CD4-positive, alpha-beta T cell treated with Interleukin-4 for 4 hours (primary cell): ENCODE data around the gene OLA1.

Experiments
- DNase-seq: peaks from one replicate; pipeline ENCODE4 v3.0.0-alpha.2; 2020

Gene OLA1

DNA sequence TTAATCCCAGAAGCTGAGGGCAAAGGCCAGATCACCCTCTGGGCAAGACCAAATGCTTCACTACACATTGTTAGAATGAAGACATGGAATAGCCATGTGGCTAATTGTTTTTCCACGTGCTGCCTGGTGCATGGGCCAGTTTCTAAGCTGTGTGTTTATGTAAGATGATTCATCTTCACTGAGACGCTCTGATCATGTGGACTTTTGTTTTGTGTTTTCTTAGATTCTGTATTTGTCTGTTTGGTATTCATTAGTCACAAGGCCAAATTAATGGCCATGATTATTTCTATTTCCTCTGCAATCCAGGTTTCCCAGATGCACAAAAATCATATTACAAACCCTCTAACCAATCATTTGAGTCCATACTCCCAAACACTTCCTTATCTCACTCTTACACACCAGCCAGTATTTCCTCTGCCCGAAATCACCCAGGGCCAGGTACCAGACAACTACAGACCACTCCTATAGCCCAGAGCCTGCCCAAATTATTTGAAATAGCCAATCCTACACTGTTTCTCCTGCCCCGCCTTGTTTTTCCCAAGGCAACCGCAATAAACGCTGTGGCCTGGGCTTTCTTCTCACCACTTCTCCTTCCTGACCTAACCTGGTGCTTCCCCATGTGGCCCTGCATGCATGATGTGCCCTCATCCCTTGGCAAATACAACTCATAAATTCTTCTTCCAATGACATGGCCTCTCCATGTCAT, 189.0 kb downstream of the OLA1 start:
- DNase-seq = no peak

DNA sequence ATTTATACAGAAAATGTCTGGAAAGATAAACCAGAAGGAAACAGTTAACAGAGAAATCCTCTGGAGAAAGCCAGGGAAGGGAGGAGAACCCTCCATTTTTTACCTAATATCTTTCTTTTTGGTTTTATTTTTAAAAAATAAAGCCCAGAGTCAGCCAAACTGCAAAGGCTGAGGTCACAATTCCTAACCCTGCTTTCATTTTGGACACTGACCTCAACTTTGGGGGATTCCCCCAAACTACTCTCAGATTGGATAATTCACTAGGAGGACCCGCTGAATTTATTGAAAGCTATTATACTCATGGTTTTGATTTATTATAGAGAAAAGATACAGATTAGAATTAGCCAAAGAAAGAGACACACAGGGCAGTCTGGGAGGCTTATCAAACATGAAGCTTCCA, 189.9 kb downstream of the OLA1 start:
- DNase-seq = no peak

DNA sequence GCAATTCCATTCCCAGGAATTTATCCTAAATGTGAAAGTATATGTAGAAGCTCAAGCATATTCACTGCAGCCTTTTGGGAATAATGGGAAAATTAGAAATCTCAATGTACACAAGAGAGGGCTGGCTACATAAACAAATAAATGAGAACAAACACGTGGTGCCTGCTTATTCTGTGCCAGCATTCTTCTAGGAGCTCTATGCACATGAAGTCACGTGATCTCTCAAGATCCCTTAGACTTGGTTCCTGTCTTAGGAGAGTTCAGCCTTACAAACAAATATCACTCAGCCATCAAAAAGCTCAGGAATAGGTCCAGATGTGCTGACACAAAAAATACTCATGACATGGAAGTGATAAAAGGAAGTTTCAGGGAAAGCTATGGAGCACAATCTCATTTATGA, 190.3 kb downstream of the OLA1 start:
- no peak for DNase-seq

DNA sequence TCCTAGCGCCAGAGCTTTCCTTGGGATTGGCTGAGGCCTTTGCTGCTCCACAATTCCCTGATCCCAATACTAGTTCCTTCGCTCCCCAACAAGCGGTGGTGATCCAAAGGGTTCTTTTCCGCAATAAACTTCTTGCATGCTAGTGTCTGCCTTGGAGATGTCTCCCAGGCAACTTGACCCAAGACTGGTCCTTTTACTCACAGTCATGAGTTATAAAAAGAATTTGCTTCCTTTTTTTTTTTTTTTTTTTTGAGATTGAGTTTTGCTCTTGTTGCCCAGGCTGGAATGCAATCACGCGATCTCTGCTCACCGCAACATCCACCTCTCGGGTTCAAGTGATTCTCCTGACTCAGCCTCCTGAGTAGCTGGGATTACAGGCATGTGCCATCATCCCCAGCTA, 193.4 kb downstream of the OLA1 start:
- DNase-seq = no peak

DNA sequence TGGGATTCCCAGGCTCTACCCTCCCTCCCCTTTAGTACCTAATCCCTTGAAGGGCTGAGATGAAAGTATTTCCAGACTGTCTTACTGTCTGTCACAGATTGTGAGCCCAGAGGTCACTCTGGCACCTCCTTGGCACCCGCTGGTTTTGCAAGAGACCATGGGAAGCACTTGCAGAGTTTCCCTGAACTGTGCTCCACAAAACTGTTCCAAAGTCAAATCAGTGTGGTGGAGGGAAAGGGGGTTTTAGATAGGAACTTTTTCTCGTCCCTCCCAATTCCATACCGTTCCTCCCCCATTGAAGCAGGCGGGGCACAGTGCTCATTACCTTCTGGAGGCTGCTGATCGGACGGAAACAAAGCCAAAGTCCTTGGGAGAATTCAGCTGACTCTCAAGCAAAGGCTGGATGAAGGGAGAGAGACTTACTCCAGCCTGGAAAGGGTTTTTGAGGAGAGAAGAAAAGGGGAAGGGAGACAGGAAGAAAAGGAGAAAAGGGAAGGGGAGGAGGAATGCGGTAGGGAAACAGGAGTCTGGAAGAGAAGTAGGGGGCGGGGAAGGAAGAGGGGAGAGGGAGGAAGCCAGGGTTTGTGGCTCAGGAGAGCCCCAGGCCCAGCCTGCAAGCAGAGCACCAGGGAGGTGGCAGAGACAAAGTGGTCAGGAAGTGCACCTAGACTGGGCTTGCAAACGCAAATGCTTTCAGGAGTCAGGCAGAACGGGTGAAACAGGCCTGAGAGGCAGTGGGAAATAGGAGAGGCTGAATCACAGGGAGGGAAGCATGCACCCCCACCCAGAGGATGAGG, 194.8 kb downstream of the OLA1 start:
- DNase-seq = no peak

DNA sequence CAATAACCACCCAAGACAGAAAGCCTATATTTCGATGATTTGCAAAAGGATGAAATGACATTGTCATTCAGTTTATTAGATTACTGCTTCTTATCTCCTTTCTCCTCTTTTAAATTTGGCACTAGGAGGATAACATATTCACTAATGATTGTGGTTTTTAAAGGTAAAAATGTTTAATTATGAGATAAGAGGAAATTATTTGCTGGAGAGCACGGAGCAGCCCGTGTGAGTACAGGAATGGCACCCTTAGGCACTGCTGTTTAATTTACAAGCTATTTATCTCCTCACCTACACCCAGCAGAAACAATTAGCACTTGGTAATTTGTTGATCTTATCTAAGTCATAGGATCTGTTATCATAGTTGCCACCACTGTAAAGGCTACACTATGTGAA, 195.8 kb downstream of the OLA1 start:
- no peak for DNase-seq

DNA sequence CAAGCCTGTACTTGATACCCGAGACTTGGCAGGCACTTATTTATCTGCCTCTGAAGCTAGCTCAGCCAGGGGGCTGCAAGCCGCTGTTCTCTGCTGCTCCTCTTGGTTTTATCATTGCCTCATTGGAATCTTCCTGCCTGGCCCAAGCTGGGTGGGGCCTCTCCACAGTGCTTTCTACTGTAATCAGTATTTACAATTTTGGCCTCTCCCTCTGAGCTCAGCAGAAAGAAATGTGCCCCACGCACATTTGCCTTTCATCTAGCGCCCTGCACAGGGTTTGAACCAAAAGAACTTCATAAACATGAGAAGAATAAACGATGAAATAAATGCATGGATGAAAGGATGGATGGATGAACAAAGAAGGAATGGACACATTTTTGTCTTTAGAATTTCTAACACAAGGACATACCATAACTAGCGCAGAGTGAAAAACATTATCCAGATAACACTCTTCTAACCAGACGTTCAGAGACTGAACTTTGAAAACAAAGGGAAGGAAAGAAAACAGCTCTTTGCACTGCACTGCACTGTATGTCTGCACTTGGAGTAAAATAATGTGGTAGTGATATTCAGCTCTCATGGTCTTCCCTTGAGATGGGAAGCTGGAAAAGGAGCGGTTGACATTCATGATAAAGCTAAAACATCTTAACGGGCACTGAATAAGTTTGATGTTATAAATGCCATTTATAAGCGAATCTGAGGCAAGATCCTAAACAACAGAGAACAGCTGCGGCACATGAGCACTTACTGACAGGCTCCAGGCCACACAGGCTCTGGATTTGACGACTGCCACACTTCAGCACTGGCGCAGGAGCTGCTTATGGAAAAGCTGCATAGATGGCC, 196.4 kb downstream of the OLA1 start:
- DNase-seq = no peak

DNA sequence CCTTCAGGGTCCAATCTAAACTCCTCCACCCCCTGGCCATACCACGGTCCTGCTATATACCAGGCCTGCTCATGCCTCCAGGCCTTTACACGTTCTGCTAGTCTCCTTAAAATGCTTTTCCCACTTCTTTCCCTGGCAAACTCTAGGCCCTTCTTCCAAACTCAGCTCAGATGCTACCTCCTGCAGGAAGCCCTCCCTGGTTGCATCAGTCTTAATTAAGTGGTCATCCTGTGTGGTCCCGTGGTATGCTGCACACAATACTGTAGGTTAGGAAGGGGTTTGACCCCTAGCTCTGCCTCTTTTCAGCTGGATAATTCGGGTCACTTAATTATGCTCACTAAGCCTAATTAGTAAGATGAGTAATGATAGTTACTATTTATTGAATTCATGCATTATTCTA, 197.3 kb downstream of the OLA1 start:
- no peak for DNase-seq

DNA sequence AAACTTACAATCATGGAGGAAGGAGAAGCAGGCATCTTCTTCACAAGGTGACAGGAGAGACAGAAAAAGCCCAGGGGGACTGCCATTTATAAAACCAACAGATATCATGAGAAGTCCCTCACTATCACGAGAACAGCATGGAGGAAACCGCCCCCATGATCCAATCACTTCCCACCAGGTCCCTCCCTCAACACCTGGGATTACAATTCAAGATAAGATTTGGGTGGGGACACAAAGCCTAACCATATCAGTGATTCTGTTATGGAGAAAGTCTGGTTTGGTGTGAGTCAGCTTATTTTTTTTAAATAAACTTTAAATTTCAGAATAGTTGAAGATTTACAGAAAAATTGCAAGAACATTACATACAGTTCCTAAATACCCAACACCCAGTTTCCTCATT, 198.4 kb downstream of the OLA1 start:
- DNase-seq = no peak

DNA sequence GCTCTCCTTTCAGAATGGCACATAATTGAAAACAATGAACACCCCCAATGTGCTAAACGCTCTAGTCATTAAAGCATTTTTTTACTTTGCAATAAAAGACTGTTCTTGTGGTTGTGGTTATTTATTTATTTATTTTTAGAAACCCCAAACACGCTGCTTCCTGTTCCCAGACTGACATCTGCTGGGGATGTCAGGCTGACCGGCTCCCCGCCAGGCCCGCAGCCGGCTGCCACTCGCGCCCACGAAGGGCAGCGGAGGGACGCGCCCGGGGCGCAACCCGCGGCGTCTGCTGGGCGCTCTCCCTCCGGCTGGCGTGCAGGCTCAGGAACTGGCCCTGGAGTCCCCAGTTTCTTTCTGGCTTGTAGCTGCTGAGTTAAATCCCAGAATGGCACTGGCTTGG, 200.1 kb downstream of the OLA1 start:
- DNase-seq = no peak

DNA sequence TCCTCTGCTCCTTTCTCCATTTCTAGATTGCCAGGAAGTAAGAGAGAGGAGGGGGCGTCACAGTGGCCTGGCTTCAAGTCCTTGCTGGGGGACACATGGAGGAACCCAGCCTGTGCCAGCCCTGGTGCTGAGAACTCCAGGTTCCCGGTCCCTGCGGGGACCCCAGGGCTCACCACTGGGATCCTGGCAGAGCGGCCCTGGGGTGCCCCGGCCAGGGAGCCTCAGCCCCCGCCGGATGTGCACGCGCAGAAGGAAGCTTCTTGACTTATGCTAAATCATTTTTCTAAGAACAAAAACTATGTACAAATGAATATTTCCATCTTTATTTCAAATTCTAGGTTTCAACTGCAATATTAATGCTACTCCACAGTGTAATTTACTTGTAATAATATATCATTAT, 200.6 kb downstream of the OLA1 start:
- no peak for DNase-seq

DNA sequence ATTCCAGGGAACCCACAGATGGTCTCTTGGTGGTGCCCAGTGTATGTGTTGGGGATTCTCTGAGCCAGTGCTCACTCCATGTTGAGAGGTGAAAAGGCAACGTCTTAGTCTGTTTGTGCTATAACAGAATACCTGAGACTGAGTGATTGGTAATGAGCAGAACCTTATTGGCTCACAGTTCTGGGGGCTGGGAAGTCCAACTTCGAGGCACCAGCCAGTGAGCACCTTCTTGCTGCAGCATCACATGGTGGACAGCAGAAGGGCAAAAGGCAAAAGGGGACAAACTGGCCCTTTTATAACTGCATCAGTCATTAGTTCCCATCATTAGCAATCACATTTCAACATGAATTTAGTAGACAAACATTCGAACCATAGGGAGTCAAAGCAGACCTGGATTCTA, 202.2 kb downstream of the OLA1 start:
- no peak for DNase-seq

DNA sequence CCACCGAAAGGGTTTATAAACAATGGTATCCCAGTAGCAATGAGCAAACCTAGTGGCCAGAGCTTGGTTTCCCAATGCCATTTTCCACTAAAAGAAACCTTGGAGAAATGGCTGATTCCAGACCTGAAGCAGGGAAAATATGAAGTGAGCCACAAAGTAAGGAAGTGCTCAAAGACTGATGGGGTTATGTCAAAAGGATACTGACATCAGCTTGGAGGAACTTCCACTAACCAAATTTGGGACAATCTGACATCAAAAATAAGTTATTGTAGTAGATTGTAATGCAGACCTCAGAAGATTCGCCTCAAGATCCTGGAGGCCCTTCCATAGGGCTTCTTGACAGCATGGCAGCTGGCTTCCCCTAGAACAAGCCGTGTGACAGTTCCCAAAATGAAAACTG, 203.8 kb downstream of the OLA1 start:
- no peak for DNase-seq

DNA sequence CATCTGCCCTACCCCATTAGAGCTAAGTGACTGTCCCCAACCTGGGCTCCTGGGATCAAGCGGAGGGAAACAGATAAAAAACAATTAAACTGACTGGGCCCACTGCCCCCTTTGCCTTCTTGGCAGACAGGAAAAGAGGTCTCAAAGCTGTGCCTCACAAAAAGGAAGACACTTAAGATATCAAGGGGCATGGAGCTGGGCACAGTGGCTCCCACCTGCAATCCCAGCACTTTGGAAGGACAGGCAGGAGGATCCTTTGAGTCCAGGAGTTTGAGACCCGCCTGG, 208.0 kb downstream of the OLA1 start:
- DNase-seq = no peak

DNA sequence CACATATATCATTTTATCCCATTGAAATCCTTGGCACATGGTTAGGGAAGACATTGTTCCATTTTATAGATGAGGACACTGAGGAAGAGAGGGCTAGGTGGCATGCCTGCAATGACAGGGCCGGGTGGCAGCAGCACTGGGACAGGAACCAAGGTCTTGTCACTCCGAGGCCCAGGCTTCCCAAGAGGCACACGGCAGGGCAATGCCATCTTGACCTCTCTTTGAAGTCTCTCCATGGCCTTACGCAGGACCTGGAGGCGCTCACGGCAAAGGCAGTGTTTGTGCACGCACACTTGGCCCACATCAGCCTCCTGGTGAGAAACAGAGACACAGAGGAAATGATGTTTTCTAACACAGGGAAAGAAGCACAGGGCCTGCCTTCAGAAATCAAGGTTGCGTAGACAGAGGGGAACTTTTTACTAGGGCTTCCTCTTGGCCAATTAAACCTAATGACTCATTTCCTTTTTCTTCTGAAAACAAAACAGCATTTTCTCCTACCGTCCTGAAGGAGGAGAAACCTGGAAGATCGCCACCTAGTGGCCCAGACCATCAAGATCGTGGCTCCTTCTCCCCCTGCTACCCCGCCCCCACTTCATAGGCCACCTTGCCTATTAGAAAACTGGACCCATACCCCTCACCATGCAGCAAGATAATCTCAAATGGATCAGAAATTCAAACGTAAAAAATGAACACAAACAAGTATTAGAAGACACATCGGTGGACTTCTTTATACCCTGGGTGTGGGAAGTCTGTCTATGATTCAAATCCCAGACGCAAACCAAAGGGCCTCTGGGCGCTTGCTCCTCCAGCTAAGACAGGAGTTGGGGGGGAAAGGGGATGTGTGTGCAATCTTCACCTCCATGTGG, 208.5 kb downstream of the OLA1 start:
- DNase-seq = peak; percentile 88

DNA sequence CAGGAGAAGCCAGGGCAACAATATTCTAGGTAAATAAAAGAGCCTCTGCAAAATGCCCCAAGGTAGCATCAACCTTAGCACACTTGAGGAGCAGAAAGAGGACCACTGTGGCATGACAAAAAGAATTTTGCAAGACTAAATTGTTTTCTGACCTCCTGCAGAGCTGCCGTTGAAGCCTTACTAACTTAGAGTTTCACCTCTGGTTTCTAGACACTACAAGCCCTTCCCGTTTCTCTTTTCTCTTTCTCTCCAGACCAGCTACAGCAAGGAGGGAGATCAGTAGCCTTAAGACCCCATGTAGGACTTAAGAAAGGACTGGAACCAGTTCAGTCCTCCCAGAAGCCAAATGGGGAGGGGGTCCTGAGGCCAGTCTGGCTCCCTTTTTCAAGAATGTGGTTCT, 209.9 kb downstream of the OLA1 start:
- DNase-seq = no peak

DNA sequence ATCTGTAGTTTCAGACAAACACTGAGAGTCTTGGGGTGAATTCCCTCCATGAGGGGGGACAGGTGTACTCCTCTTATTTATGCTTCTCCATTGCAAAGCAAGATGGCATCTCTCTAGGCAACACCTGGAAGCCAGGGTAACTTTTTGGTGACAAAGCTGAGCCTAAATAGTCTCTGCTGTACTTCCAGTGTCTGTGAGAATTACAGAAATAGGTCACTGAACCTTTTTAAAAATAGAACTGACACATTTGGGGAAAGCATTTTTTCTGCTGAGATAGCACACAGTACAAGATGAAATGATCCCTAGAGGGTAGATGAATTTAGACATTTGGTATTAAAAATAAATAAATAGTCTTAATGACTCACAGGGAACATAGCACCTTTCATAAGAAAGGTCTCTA, 211.5 kb downstream of the OLA1 start:
- no peak for DNase-seq

DNA sequence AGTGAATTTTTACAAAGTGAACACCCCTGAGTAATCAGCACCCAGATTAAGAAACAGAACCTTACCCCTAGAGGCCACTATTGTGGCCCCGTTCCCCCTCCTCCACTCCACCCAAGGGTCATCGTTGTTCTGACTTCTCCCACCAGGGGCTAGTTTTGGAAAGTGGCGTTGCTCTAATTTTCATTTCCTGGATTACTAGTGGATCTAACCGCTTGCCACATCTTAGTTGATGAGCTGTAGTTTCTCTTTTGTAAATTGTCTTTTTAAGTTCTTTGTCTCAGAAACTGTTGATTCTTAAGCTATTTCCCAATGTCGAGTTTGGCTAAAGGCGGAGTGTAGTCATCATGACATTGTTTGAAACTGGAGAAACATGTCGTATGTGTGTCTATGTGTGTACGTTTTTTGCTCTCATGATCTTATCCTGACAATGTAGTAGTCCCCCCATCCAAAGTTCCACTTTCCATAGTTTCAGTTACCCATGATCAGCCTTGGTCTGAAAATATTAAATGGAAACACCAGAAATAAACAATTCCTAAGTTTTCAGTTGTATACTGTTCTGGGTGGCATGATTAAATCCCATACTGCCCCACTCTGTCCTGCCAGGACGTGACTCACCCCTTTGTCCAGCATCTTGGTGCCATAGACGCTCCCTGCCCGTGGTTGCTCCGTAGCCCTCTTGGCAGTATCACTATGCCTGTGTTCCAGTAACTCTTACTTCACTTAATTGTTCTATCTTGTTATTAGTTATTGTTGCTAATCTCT, 212.2 kb downstream of the OLA1 start:
- no peak for DNase-seq

DNA sequence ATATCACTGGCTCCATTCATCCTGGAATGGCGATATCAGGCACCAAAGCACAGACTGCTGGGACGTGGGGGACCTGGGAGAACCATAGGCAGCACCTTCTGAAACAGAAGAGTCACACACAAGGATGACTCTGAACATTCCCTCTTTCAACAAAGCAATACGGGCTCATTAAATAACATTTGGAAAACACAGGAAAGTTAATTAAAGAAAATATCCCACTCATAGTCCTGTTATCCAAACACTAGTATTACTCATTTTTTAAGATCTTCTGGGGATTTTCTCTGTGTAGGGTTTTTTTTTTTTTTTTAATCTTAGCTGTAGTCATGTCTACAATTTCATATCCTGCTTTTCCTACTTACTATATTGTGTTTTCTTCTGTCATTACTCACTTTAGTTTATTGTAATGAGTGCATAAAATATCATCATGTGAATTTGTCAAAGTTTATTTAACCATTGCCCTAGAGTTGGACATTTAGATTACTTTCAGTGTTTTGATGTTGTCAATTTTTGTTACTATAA, 213.2 kb downstream of the OLA1 start:
- DNase-seq = no peak

DNA sequence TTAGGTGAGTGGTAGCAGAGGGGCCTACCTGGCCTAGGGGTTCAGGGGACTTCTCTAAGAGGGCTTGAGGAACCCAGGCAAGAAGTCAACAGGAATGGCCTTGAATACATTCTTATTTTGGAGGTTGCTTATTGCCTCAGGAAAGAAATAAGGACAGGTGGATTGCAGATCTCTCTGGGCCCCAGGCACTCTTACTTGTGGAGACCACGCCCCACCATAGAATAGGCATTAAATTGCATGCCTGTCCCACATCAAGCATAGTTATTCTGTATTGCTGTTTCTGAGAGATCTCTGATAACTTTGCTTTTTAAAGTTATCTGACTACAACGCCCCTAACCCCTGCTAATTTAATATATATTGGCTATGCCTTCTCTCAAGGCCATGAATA, 215.2 kb downstream of the OLA1 start:
- DNase-seq = no peak

DNA sequence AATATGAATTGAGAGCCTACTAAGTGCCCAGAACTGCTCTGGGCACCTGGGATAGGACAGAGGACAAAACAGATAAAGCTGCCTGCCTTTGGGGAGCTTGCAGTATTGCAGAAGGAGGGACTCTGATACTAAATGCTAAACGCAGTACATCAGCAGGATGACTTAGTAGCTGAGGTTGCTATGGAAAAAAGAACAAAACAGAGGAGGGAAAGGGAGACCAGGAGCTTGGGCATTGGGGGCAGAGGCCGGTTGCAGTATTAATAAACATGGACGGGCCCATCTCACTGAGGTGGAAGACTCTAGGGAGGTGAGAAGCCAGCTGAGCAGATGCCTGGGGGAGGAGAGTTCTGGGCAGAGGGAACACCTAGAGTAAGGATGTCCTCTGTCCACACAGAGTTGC, 217.1 kb downstream of the OLA1 start:
- no peak for DNase-seq

DNA sequence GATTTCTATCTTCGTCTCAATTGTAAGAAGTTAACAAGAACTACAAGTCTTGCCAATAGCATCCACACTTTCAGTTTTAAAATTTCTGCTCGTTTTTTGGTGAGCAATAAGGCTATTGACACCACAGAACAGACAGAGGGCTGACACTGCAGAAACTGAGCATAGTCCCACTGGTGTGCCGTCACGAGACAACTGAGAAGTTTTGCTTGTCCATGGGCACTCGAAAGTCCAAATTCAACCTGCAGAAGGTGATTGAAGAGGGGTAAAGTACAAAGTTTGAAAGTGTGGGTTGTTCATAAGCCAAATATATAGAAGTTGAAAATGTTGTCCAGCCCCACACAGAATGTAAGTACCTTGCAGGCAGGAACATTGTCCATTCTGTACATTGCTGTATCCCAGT, 219.4 kb downstream of the OLA1 start:
- no peak for DNase-seq
